WTC11 (cell line): ENCODE results near the gene PIK3CA.

ENCODE experiments used
- CTCF ChIP-seq: fragments of 200-600 bp; IDR thresholded peaks from 2 replicates; pipeline ENCODE4 v1.8.0; 2022; ENCODE audit warnings: antibody characterized with exemption
- E2F5 ChIP-seq: sonication (generic); formaldehyde crosslinking; IDR thresholded peaks from 2 replicates; pipeline ENCODE4 v1.8.1; 2022; ENCODE audit warnings: mild to moderate bottlenecking, moderate library complexity, missing genetic modification reagents

GRCh38 chr3:179181993-179182551 is 33.9 kb downstream of the PIK3CA start:
- TF ChIP-seq CTCF (no peak), E2F5 (no peak)
